MCF 10A (cell line): ENCODE results near the gene KLHL25. TPM values are rescaled to one million over a fixed set of nuclear protein-coding genes. Genes with fewer than 3 reads are reported as not detected.

ENCODE experiments used
- BruUV-seq: library from RNA; stranded (reverse); fragments of 400-500 nt; replicated peaks from 2 replicates; lab custom pipeline; 2021; lab: Mats Ljungman, UMichigan
- CTCF ChIA-PET: fragments of 300-600 bp; sonication (Branson Sonifier 250); formaldehyde crosslinking; extraction: SDS; loops from one replicate; lab custom pipeline; 2021; ENCODE audit warnings: antibody characterized with exemption, inconsistent platforms; lab: Yijun Ruan, JAX
- POLR2A ChIA-PET: fragments of 300-600, 350-650 bp; sonication (Branson Sonifier 250); formaldehyde crosslinking; extraction: SDS; loops from one replicate; lab custom pipeline; 2020; ENCODE audit warnings: antibody characterized with exemption, inconsistent platforms; lab: Yijun Ruan, JAX
- DNase-seq: peaks from one replicate; pipeline ENCODE4 v3.0.0-alpha.2; 2018; ENCODE audit not compliant: unreplicated experiment
- H3K27ac Mint-ChIP-seq: one replicate; pipeline ENCODE4 v1.8.0; 2022; ENCODE audit warnings: mild to moderate bottlenecking, low read depth, mixed read lengths; ENCODE audit not compliant: unreplicated experiment
- H3K27me3 Mint-ChIP-seq: one replicate; pipeline ENCODE4 v1.8.0; 2022; ENCODE audit warnings: mixed read lengths; ENCODE audit not compliant: insufficient read depth, unreplicated experiment
- H3K36me3 Mint-ChIP-seq: one replicate; pipeline ENCODE4 v1.8.0; 2022; ENCODE audit warnings: mild to moderate bottlenecking, moderate library complexity, mixed read lengths; ENCODE audit not compliant: insufficient read depth, unreplicated experiment
- H3K4me1 Mint-ChIP-seq: one replicate; pipeline ENCODE4 v1.8.0; 2022; ENCODE audit warnings: mixed read lengths; ENCODE audit not compliant: insufficient read depth, unreplicated experiment
- H3K4me3 Mint-ChIP-seq: one replicate; pipeline ENCODE4 v1.8.0; 2022; ENCODE audit warnings: mild to moderate bottlenecking, moderate library complexity, mixed read lengths; ENCODE audit not compliant: unreplicated experiment
- H3K9me3 Mint-ChIP-seq: one replicate; pipeline ENCODE4 v1.8.0; 2022; ENCODE audit warnings: mixed read lengths; ENCODE audit not compliant: unreplicated experiment
- intact Hi-C: fragments of 100-400 bp; cut with micrococcal nuclease; formaldehyde crosslinking; loops from 2 replicates; pipeline ENCODE4 v1.14.1; 2022
- total RNA-seq: library from RNA; stranded (reverse); gene quantifications from 2 replicates; pipeline ENCODE4 v1.2.3, GENCODE V29; 2022
- TF ChIP-seq, protein P1 (sequence below): fragments of 200-600 bp; IDR thresholded peaks from one replicate; pipeline ENCODE4 v1.8.0; 2022; ENCODE audit warnings: antibody characterized with exemption, mild to moderate bottlenecking; ENCODE audit not compliant: unreplicated experiment

The KLHL25 gene
- total RNA-seq, 1 experiment from 2014 or later, result 3.1 TPM

- POLR2A ChIA-PET, result no interaction called here
Measured at GRCh38 chr15:85769182-85769900, 25.4 kb downstream of the KLHL25 start.

DNA sequence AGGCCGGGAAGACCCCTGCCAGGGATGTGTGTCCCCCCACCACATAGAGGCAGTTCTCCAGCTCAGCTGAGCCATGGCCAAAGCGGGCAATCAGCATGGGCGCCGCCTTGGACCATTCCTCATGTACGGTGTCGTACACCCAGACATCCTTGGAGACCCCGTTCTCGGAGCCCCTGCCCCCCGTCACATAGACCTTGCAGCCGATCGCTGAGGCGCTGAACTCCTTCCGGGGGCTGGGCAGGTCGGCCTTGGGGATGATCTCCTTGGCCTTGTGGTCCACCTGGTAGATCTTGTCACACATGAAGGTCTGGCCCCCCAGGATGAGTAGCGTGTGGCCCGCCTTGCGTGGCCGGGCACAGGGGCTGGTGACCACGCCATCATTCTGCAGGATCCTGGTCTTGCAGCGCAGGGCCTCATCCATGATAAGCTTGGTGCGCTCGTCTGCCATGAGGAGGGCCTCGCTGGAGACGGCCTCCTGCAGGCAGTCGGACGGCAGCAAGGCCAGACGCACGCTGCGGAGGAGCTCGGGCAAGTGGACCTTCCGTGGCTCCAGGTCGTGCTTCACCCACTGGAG is 26.0 kb downstream of the KLHL25 start:
- intact Hi-C loops, result no loop called here
- TF ChIP-seq, protein P1, sequence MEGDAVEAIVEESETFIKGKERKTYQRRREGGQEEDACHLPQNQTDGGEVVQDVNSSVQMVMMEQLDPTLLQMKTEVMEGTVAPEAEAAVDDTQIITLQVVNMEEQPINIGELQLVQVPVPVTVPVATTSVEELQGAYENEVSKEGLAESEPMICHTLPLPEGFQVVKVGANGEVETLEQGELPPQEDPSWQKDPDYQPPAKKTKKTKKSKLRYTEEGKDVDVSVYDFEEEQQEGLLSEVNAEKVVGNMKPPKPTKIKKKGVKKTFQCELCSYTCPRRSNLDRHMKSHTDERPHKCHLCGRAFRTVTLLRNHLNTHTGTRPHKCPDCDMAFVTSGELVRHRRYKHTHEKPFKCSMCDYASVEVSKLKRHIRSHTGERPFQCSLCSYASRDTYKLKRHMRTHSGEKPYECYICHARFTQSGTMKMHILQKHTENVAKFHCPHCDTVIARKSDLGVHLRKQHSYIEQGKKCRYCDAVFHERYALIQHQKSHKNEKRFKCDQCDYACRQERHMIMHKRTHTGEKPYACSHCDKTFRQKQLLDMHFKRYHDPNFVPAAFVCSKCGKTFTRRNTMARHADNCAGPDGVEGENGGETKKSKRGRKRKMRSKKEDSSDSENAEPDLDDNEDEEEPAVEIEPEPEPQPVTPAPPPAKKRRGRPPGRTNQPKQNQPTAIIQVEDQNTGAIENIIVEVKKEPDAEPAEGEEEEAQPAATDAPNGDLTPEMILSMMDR, result no peak
- Mint-ChIP-seq H3K36me3 (peaks cover 6% of the 10 kb centered on the region), H3K27me3 (no peaks in the 10 kb centered on the region), H3K4me3 (no peak overlapping the region), H3K4me1 (peaks cover 16% of the 10 kb centered on the region), H3K27ac (no peak overlapping the region), H3K9me3 (no peaks in the 10 kb centered on the region)
- DNase-seq, result no peak
- BruUV-seq, result no TSS peak
- POLR2A ChIA-PET, result no interaction called here
- CTCF ChIA-PET, result no interaction called here

More at GRCh38 chr15:85769182-85769900, 25.4 kb downstream of the KLHL25 start:
- peaks cover 6% of the 10 kb centered on the region for H3K36me3 Mint-ChIP-seq
- peaks cover 11% of the 10 kb centered on the region for H3K4me1 Mint-ChIP-seq
- CTCF ChIA-PET, result interaction anchor here (0.6 to 1.4 kb wide), 2 partner anchors 72 to 318 kb away, joined by 3 to 9 read pairs; no protein-coding TSS in a partner anchor
- no TSS peak for BruUV-seq
- no peaks in the 10 kb centered on the region for H3K27me3 Mint-ChIP-seq
- intact Hi-C loops, result no loop called here
- H3K9me3 Mint-ChIP-seq, result no peaks in the 10 kb centered on the region
- no peak overlapping the region for H3K4me3 Mint-ChIP-seq
- no peak overlapping the region for H3K27ac Mint-ChIP-seq
- no peak for DNase-seq
- TF ChIP-seq, protein P1, result no peak

- no peaks in the 10 kb centered on the region for H3K27me3 Mint-ChIP-seq
- TF ChIP-seq, protein P1, result no peak
- H3K4me3 Mint-ChIP-seq, result no peak overlapping the region
- CTCF ChIA-PET, result no interaction called here
- POLR2A ChIA-PET, result no interaction called here
- no TSS peak for BruUV-seq
- H3K36me3 Mint-ChIP-seq, result peaks cover 6% of the 10 kb centered on the region
- intact Hi-C loops, result no loop called here
- H3K9me3 Mint-ChIP-seq, result no peaks in the 10 kb centered on the region
- no peak for DNase-seq
- H3K27ac Mint-ChIP-seq, result no peak overlapping the region
- H3K4me1 Mint-ChIP-seq, result peaks cover 20% of the 10 kb centered on the region
Measured at GRCh38 chr15:85767785-85768529, 26.8 kb downstream of the KLHL25 start.
